ENCODE data around the gene FCHO1.
A peak's percentile ranks its signal among the peaks of the same experiment; 100 is the strongest.

FCHO1 gene

GRCh38 chr19:17832443-17833208 is 81.3 kb downstream of the FCHO1 start:
- no peak for DNase-seq

- DNase-seq = peak; percentile 19
These were observed 83.3 kb downstream of the FCHO1 start for GRCh38 chr19:17834350-17835181.

GRCh38 chr19:17835182-17836006 is 84.1 kb downstream of the FCHO1 start:
- no peak for DNase-seq

- DNase-seq = no peak
These were observed 85.3 kb downstream of the FCHO1 start for GRCh38 chr19:17836530-17836929.

GRCh38 chr19:17837972-17838371 is 86.7 kb downstream of the FCHO1 start:
- no peak for DNase-seq
